ENCODE data around the gene NUP88.
"Not testable (repeated sequence)": the region's sequence is repeated elsewhere in the genome, so short reads cannot be mapped to it uniquely, and the experiment has no call there.

Gene NUP88

DNA sequence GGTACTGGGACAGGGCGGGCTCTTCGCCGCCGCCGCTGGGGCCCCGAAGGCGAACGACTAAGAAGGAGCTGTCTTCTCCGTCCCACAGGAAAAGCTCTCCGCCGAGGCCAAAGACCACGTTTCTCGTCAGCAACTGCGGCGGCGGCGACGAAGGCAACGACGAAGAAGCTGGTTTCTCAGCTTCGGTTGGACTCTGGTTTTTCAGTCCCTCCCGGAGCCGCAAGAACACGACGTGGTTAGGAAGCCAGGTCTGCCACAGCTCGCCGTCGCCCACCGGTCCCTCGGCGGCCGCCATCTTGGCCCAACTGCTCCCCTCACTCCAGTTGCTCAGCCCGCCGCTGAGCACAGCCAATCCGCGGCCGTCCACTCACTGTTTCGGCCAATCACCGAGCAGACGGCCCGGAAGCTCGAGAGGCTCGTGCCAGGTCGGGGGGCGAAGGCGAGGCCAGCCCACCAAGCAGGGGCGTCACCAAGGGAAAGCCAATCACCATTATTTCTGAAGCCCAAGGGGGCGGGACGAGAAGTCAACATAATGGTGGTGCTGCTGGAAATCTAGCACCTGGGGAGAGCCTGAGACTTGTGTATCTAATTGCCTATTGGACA, at the start of gene NUP88:
Gene NUP88, minus strand, starts transcription at position 307 of the 603 bp plus-strand sequence. Its CDS starts 12 bp downstream, at position 295.
- DNase-seq: peak; percentile 76 to 79

DNA sequence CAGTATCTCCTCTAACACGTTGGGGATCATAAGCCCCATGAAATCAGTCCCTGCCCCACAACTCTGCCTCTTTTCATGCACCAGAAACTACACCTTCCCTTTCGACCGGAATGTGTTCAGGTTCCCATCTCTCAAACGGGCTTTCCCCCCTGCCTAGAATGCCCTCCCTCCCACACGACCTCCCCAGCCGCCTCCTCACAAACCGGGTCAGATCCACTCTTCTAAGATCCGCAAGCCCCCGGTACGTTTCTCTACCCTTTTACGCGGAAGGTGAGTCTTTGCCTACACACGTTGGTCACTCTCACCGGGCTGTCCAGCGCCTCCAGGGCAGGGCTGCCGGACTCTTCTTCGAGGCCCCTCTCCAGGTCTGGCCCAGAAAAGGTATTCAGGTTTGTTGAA, 48.6 kb upstream of the NUP88 start:
- no peak for DNase-seq

GRCh38 chr17:5467416-5467815, 48.0 kb upstream of the NUP88 start:
- DNase-seq: no peak

DNA sequence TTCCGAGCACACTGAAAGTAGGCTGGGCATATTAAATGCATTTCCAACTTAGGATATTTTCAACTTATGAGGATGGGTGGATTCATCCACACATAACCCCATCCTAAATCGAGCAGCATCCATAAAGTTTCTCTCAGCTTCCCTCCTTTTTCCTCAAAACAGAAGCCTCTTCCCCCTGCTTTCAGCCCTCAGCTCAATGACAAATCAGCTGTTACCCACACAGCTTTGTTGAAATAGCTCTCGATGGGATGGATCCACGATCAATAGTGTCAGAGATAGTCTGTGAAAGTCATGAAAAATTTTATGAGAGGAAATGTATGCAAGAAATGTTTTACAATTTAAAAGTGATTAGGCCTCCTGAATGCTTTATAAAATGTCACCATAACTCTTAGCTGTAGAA, 46.8 kb upstream of the NUP88 start:
- DNase-seq: no peak

DNA sequence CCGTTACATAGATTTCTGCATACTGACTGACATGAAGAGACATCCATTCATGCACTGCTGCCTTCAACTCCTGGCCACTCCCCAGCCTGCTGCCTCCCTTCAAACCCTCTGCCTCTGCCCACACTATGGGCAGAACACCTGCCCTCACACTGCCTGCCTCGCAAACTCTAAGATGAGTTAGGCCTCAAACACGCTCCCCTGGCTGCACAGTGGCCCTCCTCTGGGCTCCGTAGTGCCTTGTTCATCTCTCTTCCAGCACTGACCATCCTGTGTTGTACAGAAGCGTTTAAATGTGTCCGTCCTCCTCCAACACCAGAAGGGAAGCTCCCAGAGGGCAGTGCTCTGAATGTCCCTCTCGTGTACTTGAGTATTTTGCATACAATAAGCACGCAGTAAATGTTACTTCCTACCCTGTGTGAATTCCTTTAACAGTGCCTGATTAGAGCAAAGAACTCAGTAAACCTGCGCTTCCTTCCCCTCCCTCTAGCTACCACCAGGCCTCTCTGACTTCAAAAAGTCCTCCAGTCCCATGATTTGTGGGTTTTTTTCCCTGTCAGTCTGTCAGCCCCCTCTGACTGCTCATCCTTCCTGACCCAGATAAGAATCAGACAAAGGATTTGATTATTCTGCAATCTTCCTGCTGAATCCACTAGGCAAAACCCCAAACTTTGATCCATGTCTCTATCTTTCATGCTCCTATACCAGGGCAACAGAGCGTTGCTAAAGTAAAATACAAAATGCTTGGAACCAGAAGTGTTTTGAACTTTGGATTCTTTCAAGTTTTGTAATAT, 45.5 kb upstream of the NUP88 start:
- DNase-seq: no peak

DNA sequence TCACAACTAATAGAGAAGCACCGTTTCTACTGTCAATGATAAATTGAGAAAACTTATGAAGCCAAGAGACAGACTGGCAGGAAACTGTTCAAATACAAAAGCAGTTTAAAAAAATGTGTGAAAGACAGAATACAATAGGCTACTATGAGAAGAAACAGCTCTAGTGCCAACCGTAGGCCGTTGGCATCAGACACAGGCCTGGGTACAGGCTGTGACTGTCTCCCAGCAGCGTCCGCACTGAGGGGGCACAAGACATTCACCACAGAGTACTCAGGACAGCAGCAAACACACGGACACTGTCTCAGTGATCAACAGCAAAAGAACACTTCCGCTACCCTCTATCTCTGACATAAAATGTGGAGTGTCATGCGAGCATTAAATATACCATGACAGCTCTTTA, 27.3 kb upstream of the NUP88 start:
- no peak for DNase-seq

DNA sequence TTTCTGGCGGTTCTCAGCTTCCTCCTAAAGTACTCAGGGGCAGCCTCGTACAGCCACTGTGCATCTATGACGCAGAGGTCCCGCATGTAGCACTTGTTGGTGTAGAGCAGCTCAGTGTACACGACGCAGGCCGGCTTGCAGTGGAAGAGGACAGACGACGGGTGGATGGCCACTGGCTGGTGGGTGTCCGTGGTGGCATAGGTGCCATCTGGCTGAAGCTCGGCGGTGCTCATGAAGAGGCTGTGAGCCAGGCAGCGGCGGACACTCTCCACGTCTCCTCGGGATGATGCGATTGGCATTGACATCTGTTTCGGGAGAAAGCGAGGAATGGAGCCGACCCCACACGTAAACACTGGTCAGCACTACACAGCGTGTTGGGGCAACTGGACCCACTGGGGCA, 24.7 kb upstream of the NUP88 start:
- DNase-seq: no peak

DNA sequence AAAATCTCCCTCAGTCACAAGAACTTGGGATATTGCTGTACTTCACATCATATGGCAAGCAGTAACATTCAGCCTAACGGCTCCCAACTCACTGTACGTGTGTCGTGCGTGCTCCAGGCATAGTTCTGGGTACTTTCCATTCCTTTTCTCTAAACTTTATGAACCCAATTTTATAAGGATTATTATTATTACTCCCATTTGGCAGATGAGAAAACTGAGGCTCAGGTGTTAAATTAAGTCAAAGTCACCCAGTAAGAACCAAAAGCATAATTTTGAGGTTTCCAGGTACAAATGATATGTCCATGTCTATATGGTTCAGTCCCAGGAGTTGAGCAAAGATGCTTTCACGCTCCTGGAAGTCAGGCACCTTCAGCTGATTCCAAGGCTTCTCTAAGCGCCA, 24.3 kb upstream of the NUP88 start:
- no peak for DNase-seq

- DNase-seq: no peak
Observed at GRCh38 chr17:5439446-5439764, 19.9 kb upstream of the NUP88 start.

DNA sequence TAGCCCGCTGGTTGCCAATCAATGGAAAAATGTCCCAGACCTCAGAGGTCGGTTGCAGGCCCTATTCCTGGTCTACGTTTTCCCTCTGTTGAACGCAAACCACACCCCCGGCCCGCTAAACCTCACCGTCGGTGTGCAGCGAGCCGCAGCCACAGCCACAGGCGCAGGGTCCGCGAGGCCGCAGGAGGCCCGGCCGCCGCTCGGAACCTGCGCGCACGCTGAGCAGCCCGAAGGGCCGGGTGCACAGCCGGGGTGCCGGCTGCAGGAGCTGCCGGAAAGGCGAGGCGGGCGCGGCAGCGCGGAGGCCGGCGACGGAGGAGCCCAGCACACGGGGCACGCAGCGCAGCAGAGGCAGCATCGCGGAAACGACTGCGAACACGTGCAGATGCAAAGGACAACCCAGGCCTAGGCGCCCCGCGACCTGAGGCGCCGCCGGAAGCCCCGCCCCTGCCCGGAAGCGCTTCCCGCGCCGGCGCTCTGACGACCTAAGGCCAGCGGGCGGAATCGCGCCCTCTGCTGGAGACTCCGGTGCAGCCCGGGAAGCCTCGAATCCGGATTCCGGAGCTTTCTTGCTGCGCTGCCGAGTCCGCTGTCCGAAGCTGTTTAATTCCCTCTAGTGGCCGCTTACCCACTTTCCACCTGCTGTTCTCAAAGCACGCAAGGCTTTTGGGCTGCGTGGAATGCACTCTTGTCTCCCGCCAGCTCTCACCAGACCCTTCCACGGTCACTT, 19.4 kb upstream of the NUP88 start, which contains the start of gene C1QBP:
Gene C1QBP, minus strand, starts transcription at position 440 of the 730 bp plus-strand sequence. Its CDS starts 82 bp downstream, at position 358.
- peak; percentile 64 to 68 for DNase-seq

- no peak for DNase-seq
Observed at GRCh38 chr17:5437721-5438317, 18.4 kb upstream of the NUP88 start.

- not testable (repeated sequence) for DNase-seq
Observed at GRCh38 chr17:5435781-5436315, 16.4 kb upstream of the NUP88 start.

- no peak for DNase-seq
Observed at GRCh38 chr17:5434984-5435383, 15.5 kb upstream of the NUP88 start.

GRCh38 chr17:5431949-5432556, 12.6 kb upstream of the NUP88 start:
- DNase-seq: no peak

DNA sequence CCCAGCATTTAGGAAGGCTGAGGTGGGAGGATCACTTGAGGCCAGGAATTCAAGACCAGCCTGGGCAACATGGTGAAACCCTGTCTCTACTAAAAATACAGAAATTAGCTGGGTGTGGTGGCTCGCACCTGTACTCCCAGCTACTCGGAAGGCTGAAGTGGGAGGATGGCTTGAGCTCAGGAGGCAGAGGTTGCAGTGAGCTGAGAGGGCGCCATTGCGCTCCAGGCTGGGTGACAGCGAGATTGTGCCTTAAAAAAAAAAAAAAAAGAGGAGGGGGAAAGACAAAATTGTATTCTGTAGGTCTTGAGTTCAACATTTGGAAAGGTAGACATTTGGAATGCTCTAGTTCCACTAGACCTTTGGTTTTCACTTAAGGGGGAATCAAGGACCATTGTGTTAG, 11.8 kb upstream of the NUP88 start:
- not testable (repeated sequence) for DNase-seq

DNA sequence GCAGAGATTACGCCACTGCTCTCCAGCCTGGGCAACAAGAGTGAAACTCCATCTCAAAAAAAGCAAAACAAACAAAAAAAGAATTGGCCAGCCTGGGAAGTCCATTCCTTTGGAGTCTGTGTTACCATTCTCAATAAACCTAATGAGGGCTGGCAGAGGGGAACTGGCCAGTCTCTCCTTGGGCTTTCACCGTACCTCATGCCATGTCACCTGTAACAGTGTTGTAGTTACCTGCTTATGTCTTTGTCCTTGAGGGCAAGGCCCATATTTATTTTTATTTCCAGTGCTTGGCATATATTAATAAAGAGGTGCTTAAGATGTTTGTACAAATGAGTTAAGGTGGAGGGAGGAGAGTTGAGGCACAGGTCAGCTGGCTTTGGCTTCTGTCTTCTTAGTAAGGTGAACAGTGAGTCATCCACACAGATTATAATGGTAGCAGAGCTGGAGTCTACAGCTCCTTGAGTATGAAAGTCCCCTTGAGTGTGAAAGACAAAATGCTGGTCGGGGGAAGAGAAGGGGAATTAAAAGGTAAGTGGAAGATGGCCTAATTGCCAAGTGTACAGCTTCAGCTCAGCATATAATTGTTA, 11.0 kb upstream of the NUP88 start:
- DNase-seq: no peak

DNA sequence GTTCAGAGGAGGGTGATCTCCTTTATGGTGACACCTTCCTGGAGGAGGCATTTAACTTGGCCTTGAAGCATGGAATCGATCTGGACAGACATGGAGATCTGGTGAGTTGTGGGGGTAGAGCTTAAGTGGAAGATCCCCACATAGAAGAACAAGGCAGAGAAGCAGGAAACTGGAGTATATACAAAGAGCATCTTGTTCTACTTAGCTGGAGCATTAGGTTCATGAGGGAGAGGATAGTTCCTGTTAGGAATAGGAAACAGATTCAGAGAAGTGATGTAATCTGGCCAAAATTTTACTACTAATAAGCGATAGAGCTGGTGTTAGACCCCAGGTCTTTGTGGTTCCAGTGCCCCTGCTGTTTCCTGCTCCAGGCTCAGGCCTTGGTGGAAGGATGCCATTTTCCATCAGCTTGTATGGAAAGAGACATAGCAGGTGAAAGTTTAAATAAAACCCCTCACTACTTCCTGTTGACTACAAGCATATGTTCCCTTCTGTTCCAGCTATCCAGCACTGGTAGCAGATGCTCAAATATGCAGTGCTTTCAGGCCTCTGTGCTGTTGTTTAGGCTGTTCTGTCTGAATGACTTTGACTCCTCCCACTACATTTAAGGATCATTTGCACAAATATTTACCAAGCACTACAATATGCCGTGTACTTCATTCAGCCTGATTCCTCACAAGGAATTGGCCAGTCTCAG, 9.9 kb upstream of the NUP88 start:
- no peak for DNase-seq

GRCh38 chr17:5425826-5426225, 6.4 kb upstream of the NUP88 start:
- DNase-seq: no peak

GRCh38 chr17:5424909-5425308, 5.4 kb upstream of the NUP88 start:
- no peak for DNase-seq

DNA sequence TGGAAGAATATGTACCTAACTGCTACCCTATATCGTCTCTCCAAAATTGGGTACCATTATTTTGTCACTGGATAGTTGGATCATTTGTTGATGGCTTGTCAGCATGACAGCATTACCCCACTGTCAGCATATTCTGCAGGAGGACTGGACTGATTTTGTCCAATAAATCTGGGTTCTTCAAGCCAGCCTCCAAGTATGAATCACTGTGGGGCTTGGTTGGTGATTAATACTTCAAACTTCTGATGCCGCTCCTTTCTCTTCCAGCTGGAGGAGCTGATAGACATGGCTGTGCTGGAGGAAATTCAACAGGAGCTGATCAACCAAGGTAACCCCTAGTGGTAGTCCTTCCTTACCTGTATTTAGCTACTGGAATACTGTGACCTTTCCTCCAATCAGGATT, 3.0 kb upstream of the NUP88 start:
- no peak for DNase-seq

DNA sequence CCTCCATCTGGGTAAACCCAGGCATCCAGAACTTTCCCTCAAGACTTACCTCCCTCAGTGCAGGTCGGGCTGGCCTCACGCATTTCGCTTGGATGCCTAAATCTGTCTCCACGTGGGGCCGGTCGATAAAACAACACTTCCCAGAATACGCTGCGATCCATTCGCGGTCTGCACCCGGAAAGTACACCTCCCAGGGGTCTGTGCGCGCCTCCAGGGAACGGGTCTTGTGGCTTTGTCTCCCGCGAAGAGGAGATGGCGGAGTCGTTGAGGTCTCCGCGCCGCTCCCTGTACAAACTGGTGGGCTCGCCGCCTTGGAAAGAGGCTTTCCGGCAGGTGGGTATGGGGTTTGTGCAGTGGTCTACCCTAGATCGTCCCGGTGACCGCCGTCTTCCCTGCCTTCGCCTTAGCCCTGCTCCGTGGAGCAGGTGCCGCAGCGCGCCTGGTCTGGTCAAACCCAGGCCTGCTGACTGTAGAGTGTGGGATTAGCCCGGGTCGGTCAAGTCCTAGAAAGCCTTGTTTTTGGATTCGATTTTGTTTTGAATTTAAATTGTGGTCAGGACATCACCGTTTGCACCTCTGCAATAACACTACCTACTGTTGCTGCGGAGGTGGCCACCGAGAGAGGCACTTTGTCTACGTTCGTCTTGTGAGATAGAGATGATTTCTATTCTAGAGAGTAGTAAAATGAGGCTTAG, 644 bp upstream of the NUP88 start, which contains the start of gene RPAIN:
Gene RPAIN, plus strand, starts transcription at position 224 of the 695 bp plus-strand sequence. Its CDS starts 29 bp downstream, at position 253.
- DNase-seq: peak; percentile 68 to 76

Data from AML-193 (cell line).